Liver (tissue), 3 donors: ENCODE results near the gene TTC12.

Experiments
- EGR1 ChIP-seq, 2 donors: IDR thresholded peaks; 2 replicates each; pipeline ENCODE4 v1.6.1; 2016 to 2018; ENCODE audit warnings: antibody characterized with exemption in 2 of 2, low read depth in 2 of 2
- FOXA2 ChIP-seq: IDR thresholded peaks from 2 replicates; pipeline ENCODE4 v1.6.1; 2016; ENCODE audit warnings: antibody characterized with exemption
- RAD21 ChIP-seq, 2 donors: IDR thresholded peaks; 2 replicates each; pipeline ENCODE4 v1.6.1; 2016; ENCODE audit warnings: antibody characterized with exemption in 2 of 2, mild to moderate bottlenecking in 2 of 2
- SP1 ChIP-seq: IDR thresholded peaks from 2 replicates; pipeline ENCODE4 v1.6.1; 2018; ENCODE audit warnings: antibody characterized with exemption, mild to moderate bottlenecking
- TAF1 ChIP-seq: conservative IDR thresholded peaks from 2 replicates; pipeline ENCODE4 v1.6.1; 2016; ENCODE audit warnings: antibody characterized with exemption, mild to moderate bottlenecking
- YY1 ChIP-seq: IDR thresholded peaks from 2 replicates; pipeline ENCODE4 v1.6.1; 2016; ENCODE audit warnings: antibody characterized with exemption, mild to moderate bottlenecking
- TF ChIP-seq, protein P1 (sequence below): IDR thresholded peaks from 2 replicates; pipeline ENCODE4 v1.6.1; 2016; ENCODE audit warnings: antibody characterized with exemption, mild to moderate bottlenecking
- TF ChIP-seq, protein P2 (sequence below): fragments of 150-350 bp; IDR thresholded peaks from 2 replicates; pipeline ENCODE4 v1.5.1; 2017; ENCODE audit warnings: improper control_type of control experiment, low read depth, low read length; ENCODE audit not compliant: missing input control
- TF ChIP-seq, protein P3 (sequence below): IDR thresholded peaks from 2 replicates; pipeline ENCODE4 v1.6.1; 2016; ENCODE audit warnings: antibody characterized with exemption
- TF ChIP-seq, protein P4 (sequence below): IDR thresholded peaks from 2 replicates; pipeline ENCODE4 v1.6.1; 2016; ENCODE audit warnings: antibody characterized with exemption
- TF ChIP-seq, protein P5 (sequence below): IDR thresholded peaks from 2 replicates; pipeline ENCODE4 v1.6.1; 2016; ENCODE audit warnings: antibody characterized with exemption
- donor health status: healthy.
- donor health status: healthy.

DNA sequence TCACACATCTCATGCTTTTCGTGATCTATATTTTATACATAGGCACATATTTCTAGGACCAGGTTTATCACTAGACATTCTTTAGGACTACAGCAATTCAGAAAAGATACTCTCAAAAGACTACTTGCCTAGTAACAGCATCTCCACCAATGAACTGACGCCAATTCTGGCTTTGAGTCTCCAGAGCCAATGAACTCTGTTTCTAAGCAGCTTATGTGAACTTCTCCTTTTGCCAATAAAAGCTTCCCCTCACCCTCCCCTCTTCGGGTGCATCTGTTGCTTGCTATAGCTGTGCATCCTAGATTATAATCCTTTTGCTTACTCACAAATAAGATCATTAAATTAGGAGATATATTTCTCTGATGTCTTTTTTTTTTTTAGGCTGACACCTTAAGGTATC is 61.8 kb downstream of the TTC12 start:
- TF ChIP-seq, protein P1, sequence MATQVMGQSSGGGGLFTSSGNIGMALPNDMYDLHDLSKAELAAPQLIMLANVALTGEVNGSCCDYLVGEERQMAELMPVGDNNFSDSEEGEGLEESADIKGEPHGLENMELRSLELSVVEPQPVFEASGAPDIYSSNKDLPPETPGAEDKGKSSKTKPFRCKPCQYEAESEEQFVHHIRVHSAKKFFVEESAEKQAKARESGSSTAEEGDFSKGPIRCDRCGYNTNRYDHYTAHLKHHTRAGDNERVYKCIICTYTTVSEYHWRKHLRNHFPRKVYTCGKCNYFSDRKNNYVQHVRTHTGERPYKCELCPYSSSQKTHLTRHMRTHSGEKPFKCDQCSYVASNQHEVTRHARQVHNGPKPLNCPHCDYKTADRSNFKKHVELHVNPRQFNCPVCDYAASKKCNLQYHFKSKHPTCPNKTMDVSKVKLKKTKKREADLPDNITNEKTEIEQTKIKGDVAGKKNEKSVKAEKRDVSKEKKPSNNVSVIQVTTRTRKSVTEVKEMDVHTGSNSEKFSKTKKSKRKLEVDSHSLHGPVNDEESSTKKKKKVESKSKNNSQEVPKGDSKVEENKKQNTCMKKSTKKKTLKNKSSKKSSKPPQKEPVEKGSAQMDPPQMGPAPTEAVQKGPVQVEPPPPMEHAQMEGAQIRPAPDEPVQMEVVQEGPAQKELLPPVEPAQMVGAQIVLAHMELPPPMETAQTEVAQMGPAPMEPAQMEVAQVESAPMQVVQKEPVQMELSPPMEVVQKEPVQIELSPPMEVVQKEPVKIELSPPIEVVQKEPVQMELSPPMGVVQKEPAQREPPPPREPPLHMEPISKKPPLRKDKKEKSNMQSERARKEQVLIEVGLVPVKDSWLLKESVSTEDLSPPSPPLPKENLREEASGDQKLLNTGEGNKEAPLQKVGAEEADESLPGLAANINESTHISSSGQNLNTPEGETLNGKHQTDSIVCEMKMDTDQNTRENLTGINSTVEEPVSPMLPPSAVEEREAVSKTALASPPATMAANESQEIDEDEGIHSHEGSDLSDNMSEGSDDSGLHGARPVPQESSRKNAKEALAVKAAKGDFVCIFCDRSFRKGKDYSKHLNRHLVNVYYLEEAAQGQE = no peak
- TF ChIP-seq, protein P2, sequence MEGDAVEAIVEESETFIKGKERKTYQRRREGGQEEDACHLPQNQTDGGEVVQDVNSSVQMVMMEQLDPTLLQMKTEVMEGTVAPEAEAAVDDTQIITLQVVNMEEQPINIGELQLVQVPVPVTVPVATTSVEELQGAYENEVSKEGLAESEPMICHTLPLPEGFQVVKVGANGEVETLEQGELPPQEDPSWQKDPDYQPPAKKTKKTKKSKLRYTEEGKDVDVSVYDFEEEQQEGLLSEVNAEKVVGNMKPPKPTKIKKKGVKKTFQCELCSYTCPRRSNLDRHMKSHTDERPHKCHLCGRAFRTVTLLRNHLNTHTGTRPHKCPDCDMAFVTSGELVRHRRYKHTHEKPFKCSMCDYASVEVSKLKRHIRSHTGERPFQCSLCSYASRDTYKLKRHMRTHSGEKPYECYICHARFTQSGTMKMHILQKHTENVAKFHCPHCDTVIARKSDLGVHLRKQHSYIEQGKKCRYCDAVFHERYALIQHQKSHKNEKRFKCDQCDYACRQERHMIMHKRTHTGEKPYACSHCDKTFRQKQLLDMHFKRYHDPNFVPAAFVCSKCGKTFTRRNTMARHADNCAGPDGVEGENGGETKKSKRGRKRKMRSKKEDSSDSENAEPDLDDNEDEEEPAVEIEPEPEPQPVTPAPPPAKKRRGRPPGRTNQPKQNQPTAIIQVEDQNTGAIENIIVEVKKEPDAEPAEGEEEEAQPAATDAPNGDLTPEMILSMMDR = no peak
- no peak for TF ChIP-seq TAF1
- no peak for TF ChIP-seq FOXA2
- TF ChIP-seq, protein P3, sequence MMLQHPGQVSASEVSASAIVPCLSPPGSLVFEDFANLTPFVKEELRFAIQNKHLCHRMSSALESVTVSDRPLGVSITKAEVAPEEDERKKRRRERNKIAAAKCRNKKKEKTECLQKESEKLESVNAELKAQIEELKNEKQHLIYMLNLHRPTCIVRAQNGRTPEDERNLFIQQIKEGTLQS = no peak
- TF ChIP-seq RAD21 (IDR thresholded peaks at IDR 0.05) = no peak
- TF ChIP-seq EGR1 (IDR thresholded peaks at IDR 0.05; ENCODE audit: low read depth in 2 of 2) = no peak
- TF ChIP-seq, protein P4, sequence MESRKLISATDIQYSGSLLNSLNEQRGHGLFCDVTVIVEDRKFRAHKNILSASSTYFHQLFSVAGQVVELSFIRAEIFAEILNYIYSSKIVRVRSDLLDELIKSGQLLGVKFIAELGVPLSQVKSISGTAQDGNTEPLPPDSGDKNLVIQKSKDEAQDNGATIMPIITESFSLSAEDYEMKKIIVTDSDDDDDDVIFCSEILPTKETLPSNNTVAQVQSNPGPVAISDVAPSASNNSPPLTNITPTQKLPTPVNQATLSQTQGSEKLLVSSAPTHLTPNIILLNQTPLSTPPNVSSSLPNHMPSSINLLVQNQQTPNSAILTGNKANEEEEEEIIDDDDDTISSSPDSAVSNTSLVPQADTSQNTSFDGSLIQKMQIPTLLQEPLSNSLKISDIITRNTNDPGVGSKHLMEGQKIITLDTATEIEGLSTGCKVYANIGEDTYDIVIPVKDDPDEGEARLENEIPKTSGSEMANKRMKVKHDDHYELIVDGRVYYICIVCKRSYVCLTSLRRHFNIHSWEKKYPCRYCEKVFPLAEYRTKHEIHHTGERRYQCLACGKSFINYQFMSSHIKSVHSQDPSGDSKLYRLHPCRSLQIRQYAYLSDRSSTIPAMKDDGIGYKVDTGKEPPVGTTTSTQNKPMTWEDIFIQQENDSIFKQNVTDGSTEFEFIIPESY = no peak
- TF ChIP-seq, protein P5, sequence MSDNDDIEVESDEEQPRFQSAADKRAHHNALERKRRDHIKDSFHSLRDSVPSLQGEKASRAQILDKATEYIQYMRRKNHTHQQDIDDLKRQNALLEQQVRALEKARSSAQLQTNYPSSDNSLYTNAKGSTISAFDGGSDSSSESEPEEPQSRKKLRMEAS = no peak
- TF ChIP-seq SP1 = no peak
- no peak for TF ChIP-seq YY1
